Measurements from ENCODE around the gene ZNF581. TPM values are rescaled to one million over a fixed set of nuclear protein-coding genes. Genes with fewer than 3 reads are reported as not detected.
A peak's percentile ranks its signal among the peaks of the same experiment; 100 is the strongest.

The ZNF581 gene
- total RNA-seq, 4 donors from 2014 or later = 11.1 to 23.9 (median 15.8) TPM

GRCh38 chr19:55598034-55598433 is 45.4 kb upstream of the ZNF581 start:
- intact Hi-C loops (cut with DNase I) = no loop called here
- H3K27me3 ChIP-seq = no peaks in the 10 kb centered on the region
- H3K4me1 ChIP-seq = peaks cover 6 to 8% of the 10 kb centered on the region in 2 donors
- H3K4me3 ChIP-seq (replicated peaks in 1 of 3) = no peak overlapping the region
- H3K9me3 ChIP-seq = no peaks in the 10 kb centered on the region
- TF ChIP-seq CTCF (IDR thresholded peaks at IDR 0.05) (no peak), POLR2A (IDR thresholded peaks at IDR 0.05) (no peak)
- H3K36me3 ChIP-seq = peaks cover 11 to 13% of the 10 kb centered on the region in 2 donors
- 81% methylated on average over 9 of the region's 9 CpGs for WGBS, 2 donors
- no peak for DNase-seq
- H3K27ac ChIP-seq = no peak overlapping the region

DNA sequence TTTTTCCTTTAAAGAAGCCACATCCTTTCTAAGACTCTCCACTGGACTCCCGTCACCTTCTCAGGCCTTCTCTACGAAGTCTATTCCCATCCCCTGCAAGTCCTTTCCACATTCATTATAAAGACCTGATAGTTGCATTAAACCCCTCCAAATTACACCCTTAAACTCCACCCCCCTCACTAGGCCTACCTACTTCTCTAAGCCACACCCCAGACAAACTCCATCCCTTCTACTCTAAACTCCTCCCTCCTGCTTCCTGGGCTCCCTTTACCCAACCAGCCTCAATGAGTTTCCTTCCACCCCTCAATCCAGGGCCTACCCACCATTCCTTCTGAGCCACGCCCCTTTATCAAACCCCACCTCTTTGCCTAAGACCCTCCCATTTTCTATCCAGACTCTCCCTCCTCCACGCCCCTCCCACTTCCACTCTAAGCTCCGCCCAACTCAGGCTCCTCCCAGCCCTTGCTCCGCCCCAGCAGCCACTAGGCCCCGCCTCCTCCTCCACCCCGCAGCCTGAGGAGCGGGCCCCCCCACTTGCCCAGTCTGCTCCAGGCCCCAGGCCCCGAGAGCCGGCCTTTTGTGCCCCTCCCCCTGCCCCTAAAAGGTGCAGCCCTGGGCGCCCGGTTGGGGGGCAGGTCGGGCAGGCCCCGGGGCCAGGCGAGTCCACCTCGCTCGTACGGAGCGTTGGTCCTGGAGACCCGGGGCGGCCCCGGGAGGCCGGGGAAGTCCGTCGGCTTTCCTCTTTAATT is 44.6 kb upstream of the ZNF581 start:
- DNase-seq = peak; percentile 83 to 84
- WGBS, 2 donors = 8 to 9% methylated on average over 21 to 22 of the region's 26 CpGs
- intact Hi-C loops (cut with DNase I) = no loop called here
- H3K4me1 ChIP-seq = peaks cover 6 to 8% of the 10 kb centered on the region in 2 donors
- H3K27me3 ChIP-seq = no peaks in the 10 kb centered on the region
- peak overlapping the region; percentile 56 to 75 (median 72) for H3K4me3 ChIP-seq (replicated peaks in 1 of 3)
- H3K36me3 ChIP-seq = peaks cover 11 to 13% of the 10 kb centered on the region in 2 donors
- peak overlapping the region; percentile 88 to 99 (median 94) for H3K27ac ChIP-seq
- no peaks in the 10 kb centered on the region for H3K9me3 ChIP-seq
- TF ChIP-seq CTCF (IDR thresholded peaks at IDR 0.05) (peak in 1 of 6 experiments; percentile 6), POLR2A (IDR thresholded peaks at IDR 0.05) (peak in 1 of 2 donors; percentile 51)

- DNase-seq = peak; percentile 99
- Histone ChIP-seq H3K4me1 (peaks cover 8 to 14% of the 10 kb centered on the region in 2 donors), H3K4me3 (replicated peaks in 1 of 3) (peak within 1 kb of the TSS; percentile 69 to 75 (median 72)), H3K36me3 (peaks cover 11 to 13% of the 10 kb centered on the region in 2 donors), H3K27me3 (no peaks in the 10 kb centered on the region), H3K27ac (peak within 1 kb of the TSS; percentile 88 to 99 (median 94)), H3K9me3 (no peaks in the 10 kb centered on the region)
- intact Hi-C loops (cut with DNase I) = no loop called here
- WGBS, 2 donors = 1% methylated on average over 23 of the region's 23 CpGs
- TF ChIP-seq CTCF (IDR thresholded peaks at IDR 0.05) (no peak), POLR2A (IDR thresholded peaks at IDR 0.05) (no peak)
Observed at GRCh38 chr19:55599468-55599841, 44.0 kb upstream of the ZNF581 start, which contains the start of gene FIZ1. TSS of gene FIZ1 (minus strand) at chr19:55599517. CDS start at chr19:55597865, 1,652 bp downstream.

GRCh38 chr19:55599842-55600661 is 43.4 kb upstream of the ZNF581 start, which contains the start of gene ZNF524:
TSS of gene ZNF524 (plus strand) at chr19:55600288. CDS start at chr19:55602113, 1,825 bp downstream.
- H3K4me1 ChIP-seq = peaks cover 13 to 18% of the 10 kb centered on the region in 2 donors
- H3K4me3 ChIP-seq (replicated peaks in 1 of 3) = peak within 1 kb of the TSS; percentile 69 to 75 (median 72)
- no peaks in the 10 kb centered on the region for H3K9me3 ChIP-seq
- TF ChIP-seq POLR2A (IDR thresholded peaks at IDR 0.05) (peak in 1 of 2 donors; percentile 22), CTCF (IDR thresholded peaks at IDR 0.05) (peak in 1 of 6 experiments; percentile 22)
- intact Hi-C loops (cut with DNase I) = no loop called here
- peaks cover 10 to 11% of the 10 kb centered on the region in 2 donors for H3K36me3 ChIP-seq
- peak within 1 kb of the TSS; percentile 88 to 99 (median 94) for H3K27ac ChIP-seq
- peak; percentile 86 to 88 for DNase-seq
- no peaks in the 10 kb centered on the region for H3K27me3 ChIP-seq
- 0 to 1% methylated on average over 12 to 23 of the region's 97 CpGs for WGBS, 2 donors

Measured in thyroid gland (tissue), 4 donors.